DMS53 treated with DMSO at 0.1 percent for 48 hours (cell line): ENCODE results near the gene MICAL3.

Experiments
- DNase-seq: peaks from one replicate; lab custom pipeline; 2025; ENCODE audit not compliant: unreplicated experiment; lab: John Stamatoyannopoulos, UW

The MICAL3 gene

GRCh38 chr22:17741866-17742526 is 282.4 kb downstream of the MICAL3 start:
- DNase-seq: no peak

GRCh38 chr22:17739196-17739975 is 285.0 kb downstream of the MICAL3 start:
- DNase-seq: no peak

GRCh38 chr22:17738386-17739128 is 285.8 kb downstream of the MICAL3 start:
- DNase-seq: no peak
